LNCaP clone FGC (cell line): ENCODE measurements around the gene TBC1D14.

Experiments used
- DNase-seq: peaks from one replicate; pipeline ENCODE4 v3.0.0-alpha.2; 2011; ENCODE audit warnings: low read depth
- H3K4me3 ChIP-seq: 2 replicates; pipeline ENCODE4 v1.5.1; 2011; ENCODE audit warnings: mild to moderate bottlenecking, low read depth, low read length, control low read depth
- TF ChIP-seq, protein P1 (sequence below): IDR thresholded peaks from 2 replicates; pipeline ENCODE4 v1.5.1; 2012; ENCODE audit warnings: mild to moderate bottlenecking; ENCODE audit not compliant: control insufficient read depth, insufficient read depth; ENCODE audit errors: extremely low read depth

TBC1D14 gene

DNA sequence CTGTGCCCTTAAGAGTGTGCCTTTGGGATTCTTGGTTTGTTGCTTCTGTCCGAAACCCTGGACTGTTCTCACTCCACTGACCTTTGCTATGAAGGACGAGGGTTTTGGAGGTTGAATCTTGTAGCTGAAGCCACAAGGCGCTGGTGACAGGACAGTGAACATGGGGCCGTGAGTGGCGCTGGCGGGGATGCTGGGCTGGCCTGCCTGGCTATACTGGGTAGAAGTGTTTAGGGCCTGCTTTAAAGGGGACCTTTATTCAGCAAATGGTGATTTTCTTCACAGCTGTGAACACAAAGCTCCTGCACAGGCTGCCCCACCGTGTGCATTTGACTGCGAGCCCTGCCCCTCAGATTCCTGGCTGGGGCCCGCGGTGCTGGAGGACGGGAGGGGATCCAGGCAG lies 106.5 kb downstream of the TBC1D14 start:
- TF ChIP-seq, protein P1, sequence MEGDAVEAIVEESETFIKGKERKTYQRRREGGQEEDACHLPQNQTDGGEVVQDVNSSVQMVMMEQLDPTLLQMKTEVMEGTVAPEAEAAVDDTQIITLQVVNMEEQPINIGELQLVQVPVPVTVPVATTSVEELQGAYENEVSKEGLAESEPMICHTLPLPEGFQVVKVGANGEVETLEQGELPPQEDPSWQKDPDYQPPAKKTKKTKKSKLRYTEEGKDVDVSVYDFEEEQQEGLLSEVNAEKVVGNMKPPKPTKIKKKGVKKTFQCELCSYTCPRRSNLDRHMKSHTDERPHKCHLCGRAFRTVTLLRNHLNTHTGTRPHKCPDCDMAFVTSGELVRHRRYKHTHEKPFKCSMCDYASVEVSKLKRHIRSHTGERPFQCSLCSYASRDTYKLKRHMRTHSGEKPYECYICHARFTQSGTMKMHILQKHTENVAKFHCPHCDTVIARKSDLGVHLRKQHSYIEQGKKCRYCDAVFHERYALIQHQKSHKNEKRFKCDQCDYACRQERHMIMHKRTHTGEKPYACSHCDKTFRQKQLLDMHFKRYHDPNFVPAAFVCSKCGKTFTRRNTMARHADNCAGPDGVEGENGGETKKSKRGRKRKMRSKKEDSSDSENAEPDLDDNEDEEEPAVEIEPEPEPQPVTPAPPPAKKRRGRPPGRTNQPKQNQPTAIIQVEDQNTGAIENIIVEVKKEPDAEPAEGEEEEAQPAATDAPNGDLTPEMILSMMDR: no peak
- no peak overlapping the region for H3K4me3 ChIP-seq
- DNase-seq: no peak

DNA sequence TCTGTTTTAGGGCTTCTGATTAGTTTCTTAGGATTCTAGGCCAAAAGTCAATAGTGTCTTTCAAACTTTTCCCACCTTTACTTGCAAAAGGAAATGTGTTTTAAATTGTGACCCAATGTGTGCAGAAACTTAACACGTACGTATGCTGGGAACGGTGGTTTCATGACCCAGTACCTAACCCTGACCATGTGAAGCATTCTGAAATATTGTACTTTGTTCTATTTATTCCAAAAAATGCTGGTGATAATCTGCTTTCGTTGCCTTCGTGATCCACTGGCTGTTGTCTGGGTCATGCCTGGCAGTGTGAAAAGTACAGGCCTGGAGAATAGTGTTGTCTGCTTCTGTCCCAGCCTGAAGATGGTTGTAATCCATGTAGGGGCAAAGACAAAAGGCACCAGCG lies 106.9 kb downstream of the TBC1D14 start:
- TF ChIP-seq, protein P1: no peak
- no peak overlapping the region for H3K4me3 ChIP-seq
- DNase-seq: no peak

GRCh38 chr4:7017446-7018048 lies 107.9 kb downstream of the TBC1D14 start:
- no peak overlapping the region for H3K4me3 ChIP-seq
- no peak for DNase-seq
- TF ChIP-seq, protein P1: no peak

- TF ChIP-seq, protein P1: no peak
- DNase-seq: no peak
- H3K4me3 ChIP-seq: no peak overlapping the region
These were observed 108.7 kb downstream of the TBC1D14 start for GRCh38 chr4:7018281-7018680.

GRCh38 chr4:7019367-7019766 lies 109.7 kb downstream of the TBC1D14 start:
- H3K4me3 ChIP-seq: no peak overlapping the region
- TF ChIP-seq, protein P1: no peak
- no peak for DNase-seq

DNA sequence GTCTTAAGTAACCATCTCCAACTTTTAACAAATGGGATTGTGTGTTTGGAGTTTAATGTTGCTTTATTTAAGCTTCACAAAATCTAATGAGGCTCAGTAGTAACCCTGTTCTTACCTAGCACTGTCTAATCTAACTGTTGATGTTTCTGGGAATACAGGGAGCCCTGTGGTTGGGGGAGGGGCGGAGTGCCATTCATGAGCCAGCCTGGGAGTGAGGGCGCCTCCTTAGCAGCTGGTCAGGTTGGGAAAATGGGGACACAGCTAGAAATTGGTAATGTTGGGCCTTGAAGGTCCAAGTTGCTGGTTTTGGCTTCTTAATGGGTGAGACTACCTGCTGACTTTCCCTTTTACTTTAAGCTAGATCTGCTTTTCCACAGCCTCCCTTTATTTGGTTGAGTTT lies 110.7 kb downstream of the TBC1D14 start:
- no peak for DNase-seq
- TF ChIP-seq, protein P1: no peak

GRCh38 chr4:7020856-7021255 lies 111.2 kb downstream of the TBC1D14 start:
- TF ChIP-seq, protein P1: no peak
- no peak overlapping the region for H3K4me3 ChIP-seq
- DNase-seq: no peak

More for the DNA sequence above, 110.7 kb downstream of the TBC1D14 start:
- no peak overlapping the region for H3K4me3 ChIP-seq
